ENCODE results near the gene HSF4. TPM values are rescaled to one million over a fixed set of nuclear protein-coding genes. Genes with fewer than 3 reads are reported as not detected.

Gene HSF4
- total RNA-seq, 1 experiment from 2014 or later = 17.9 TPM

DNA sequence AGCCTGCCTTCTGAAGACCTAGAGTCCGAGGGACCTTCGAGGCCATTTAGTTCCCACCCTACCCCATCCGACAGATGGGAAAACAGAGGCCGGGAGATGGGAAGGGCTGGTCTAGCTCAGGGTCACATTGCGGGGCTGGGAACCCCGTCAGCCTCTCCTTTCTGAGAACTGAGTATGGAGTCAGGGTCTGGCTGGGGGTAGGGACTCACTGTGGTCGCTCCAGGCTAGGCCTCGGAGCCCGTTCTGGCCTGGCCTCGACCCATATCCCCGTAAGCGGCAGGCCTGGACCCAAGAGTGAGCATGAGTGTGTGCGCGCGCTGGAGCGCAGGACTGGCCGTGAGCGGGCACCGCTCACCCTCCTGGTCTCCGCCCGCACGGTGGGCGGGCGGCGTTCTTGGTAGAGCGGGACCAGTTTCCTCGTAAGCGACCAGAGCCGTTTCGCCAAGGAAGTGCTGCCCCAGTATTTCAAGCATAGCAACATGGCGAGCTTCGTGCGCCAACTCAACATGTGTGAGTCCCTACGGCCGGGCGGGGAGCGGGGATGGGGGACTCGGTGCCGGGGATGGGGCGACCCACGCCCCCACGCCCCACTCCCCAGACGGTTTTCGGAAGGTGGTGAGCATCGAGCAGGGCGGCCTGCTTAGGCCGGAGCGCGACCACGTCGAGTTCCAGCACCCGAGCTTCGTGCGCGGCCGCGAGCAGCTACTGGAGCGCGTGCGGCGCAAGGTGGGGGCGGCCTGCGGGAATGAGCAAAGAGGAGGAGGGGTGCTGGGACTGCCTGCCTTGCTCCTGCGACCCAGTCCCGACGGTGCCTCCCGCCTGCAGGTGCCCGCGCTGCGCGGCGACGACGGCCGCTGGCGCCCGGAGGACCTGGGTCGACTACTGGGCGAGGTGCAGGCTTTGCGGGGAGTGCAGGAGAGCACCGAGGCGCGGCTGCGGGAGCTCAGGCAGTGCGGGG is 855 bp downstream of the HSF4 start:
- no peak for DNase-seq (ENCODE audit: low spot score)
- in situ Hi-C loops (cut with HindIII; ENCODE audit: low sequenced_read_pairs) = no loop called here

DNA sequence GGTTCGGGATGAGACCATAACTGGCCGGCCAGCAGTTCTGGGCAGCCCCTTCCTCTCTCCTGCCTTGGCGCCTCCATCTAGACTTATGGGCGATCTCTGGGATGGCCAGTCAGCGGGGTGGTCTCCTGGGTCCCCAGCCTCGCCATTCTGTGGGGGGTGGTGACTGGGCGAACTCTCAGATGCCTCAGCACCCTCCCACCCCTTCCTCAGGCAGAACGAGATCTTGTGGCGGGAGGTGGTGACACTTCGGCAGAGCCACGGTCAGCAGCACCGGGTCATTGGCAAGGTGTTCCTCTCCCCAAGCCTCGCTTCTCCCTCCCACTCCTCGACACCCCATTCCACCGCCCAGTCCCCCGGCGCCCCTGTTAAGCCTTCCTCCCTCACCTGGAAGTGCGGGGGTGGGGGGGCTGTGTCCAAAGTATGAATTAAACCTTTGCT is 1.6 kb downstream of the HSF4 start:
- DNase-seq (ENCODE audit: low spot score) = no peak
- in situ Hi-C loops (cut with HindIII; ENCODE audit: low sequenced_read_pairs) = no loop called here

GRCh38 chr16:67166598-67167168 is 2.1 kb downstream of the HSF4 start:
- DNase-seq (ENCODE audit: low spot score) = no peak
- in situ Hi-C loops (cut with HindIII; ENCODE audit: low sequenced_read_pairs) = no loop called here

- in situ Hi-C loops (cut with HindIII; ENCODE audit: low sequenced_read_pairs) = no loop called here
- no peak for DNase-seq (ENCODE audit: low spot score)
Measured at GRCh38 chr16:67167588-67167987, 3.0 kb downstream of the HSF4 start.

DNA sequence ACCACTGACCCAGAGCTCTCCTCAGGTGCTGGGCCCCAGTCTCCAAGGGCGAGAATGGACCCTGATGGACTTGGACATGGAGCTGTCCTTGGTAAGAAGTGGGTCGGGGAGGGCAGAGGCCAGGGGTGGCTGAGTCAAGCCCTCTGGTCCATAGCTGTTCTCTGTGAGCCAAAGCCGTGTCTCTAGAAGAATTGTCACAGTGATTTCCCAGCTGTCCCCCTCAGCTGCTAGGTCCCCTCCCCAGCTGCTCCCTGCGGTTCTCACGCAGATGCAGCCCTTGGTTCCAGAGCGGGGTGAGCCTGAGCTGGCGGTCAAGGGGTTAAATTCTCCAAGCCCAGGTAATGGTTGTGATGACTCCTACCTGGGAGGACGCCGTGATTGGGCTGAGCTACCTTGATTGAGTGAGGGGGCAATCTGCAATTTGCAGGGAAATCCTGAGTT is 4.5 kb downstream of the HSF4 start:
- in situ Hi-C loops (cut with HindIII; ENCODE audit: low sequenced_read_pairs) = no loop called here
- no peak for DNase-seq (ENCODE audit: low spot score)

- in situ Hi-C loops (cut with HindIII; ENCODE audit: low sequenced_read_pairs) = no loop called here
- DNase-seq (ENCODE audit: low spot score) = peak; percentile 55
Measured at GRCh38 chr16:67169642-67170167, 5.2 kb downstream of the HSF4 start.

DNA sequence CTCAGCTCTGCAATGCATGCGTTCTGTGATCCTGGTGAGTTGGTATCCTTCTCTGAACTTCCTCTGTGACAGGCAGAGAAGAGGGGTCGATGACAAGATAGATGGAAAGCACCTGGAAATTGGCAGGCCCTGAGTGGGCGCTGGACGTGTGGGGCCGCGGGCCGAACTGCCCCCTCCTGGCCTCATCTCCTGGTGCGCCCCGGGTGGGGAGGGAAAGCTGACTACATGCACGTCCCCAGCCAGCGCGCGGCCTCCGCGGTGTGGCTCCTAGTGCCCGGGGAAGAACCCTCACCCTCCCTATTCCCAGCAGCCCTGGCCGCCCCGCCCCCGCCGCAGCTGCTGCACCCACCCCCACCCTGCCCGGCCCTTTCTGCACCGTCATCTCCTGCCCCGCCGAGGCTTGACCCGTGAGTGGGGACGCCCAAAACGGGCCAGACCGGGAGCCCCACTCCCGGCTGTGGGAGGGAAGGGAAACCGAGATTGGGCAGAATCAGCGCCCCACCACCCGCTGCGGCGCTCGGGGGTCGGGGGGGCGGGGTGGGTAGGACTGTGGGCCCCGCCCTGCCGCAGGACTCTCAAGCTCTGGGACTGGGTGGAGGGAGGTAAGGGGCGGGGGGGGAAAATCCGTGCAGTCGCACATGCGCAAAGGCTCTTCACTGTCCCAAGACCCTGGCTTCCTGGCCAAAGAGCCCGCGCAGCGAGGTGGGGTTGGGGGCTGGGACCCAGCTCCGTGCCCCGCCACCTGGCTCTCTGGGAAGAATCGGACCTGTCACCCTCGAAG is 5.8 kb downstream of the HSF4 start, which contains the start of gene NOL3:
Gene NOL3 (plus strand): TSS at position 371 of the 781 bp plus-strand sequence.
- in situ Hi-C loops (cut with HindIII; ENCODE audit: low sequenced_read_pairs) = no loop called here
- no peak for DNase-seq (ENCODE audit: low spot score)

DNA sequence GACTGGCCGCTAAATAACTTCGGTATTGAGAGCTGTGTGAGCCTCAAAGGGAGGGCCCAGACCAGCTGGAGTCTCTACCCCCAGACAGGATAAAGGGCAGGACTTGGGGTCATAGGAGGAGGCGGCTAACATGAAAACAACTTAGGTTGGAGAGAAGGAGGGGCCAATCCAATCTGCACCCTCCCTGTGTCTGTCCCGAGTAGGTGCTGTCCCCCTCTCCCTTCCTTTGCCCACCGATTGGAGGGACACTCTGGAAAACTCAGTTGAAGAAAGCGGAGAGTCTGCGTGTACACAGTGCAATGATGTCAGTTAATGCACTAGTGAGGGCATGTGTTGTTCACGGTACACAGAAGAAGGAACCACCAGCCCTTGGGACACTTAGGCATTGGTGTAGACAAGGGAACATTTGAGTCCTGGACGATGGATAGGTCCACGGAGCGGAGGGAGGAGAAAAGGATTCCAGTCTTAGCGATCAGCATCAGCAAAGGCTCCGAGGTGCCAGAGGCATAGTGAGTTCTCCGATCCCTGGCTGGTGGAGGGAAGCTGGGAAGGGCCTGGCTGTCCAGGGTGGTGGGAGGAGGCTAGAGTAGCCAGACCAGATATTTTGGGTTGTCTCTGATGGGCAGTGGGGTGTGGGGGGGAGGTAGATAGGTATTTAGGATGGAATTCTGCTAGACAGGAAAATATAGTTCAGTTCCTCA is 6.6 kb downstream of the HSF4 start:
- in situ Hi-C loops (cut with HindIII; ENCODE audit: low sequenced_read_pairs) = no loop called here

DNA sequence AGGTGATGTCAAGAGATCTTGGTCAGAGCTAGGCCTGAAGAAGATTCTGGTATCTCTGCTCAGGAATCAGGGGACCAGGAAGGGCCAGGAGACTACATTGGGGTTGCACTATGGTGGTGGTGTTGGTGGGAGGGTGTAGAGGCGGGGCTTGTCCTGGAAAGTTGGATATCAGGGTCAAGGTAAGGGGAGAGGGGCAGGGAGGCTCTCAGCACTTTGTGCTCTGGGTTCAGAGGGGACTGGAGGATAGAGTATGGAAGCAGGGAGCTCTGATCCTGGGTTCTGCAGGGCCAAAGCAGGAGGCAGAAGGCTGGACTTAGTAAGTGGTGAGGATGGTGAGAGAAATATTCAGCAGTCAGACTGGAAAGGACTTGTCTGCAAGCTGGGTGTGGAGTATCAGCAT is 8.8 kb downstream of the HSF4 start:
- DNase-seq (ENCODE audit: low spot score) = no peak
- in situ Hi-C loops (cut with HindIII; ENCODE audit: low sequenced_read_pairs) = no loop called here

More for the DNA sequence above, 6.6 kb downstream of the HSF4 start:
- DNase-seq (ENCODE audit: low spot score) = no peak

DNA sequence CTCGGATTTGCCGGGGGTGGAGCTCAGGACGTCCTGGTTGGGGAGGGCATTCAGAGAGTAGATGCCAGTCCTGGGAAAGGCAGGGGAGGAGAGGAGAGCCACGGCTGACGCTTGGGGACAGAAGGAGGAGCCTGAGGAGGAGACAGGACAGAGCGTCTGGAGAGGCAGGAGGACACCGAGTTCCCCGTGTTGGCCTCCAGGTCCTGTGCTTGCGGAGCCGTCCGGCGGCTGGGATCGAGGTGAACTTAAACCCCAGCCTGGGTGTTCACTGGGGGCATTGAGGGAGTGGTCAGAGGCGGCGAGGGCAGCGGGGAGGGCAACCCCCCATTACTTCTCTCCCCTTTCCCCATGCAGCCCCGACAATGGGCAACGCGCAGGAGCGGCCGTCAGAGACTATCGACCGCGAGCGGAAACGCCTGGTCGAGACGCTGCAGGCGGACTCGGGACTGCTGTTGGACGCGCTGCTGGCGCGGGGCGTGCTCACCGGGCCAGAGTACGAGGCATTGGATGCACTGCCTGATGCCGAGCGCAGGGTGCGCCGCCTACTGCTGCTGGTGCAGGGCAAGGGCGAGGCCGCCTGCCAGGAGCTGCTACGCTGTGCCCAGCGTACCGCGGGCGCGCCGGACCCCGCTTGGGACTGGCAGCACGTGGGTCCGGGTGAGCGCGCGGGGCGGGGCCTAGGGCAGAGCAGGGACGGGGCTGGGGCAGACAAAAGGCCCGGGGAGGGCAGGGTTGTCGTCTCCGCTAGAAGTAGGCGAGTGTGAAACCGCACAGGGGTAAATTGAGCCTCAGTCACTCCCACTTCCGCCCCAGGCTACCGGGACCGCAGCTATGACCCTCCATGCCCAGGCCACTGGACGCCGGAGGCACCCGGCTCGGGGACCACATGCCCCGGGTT is 9.5 kb downstream of the HSF4 start:
- in situ Hi-C loops (cut with HindIII; ENCODE audit: low sequenced_read_pairs) = no loop called here
- DNase-seq (ENCODE audit: low spot score) = peak; percentile 96

DNA sequence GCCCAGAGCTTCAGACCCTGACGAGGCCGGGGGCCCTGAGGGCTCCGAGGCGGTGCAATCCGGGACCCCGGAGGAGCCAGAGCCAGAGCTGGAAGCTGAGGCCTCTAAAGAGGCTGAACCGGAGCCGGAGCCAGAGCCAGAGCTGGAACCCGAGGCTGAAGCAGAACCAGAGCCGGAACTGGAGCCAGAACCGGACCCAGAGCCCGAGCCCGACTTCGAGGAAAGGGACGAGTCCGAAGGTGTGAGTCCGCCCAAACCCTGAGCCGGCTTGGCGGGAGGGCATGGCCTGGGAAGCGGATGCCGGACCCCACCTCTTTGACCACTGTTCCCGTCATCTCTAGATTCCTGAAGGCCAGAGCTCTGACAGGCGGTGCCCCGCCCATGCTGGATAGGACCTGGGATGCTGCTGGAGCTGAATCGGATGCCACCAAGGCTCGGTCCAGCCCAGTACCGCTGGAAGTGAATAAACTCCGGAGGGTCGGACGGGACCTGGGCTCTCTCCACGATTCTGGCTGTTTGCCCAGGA is 10.2 kb downstream of the HSF4 start:
- in situ Hi-C loops (cut with HindIII; ENCODE audit: low sequenced_read_pairs) = no loop called here
- no peak for DNase-seq (ENCODE audit: low spot score)

GRCh38 chr16:67176662-67177061 is 12.1 kb downstream of the HSF4 start:
- in situ Hi-C loops (cut with HindIII; ENCODE audit: low sequenced_read_pairs) = no loop called here
- no peak for DNase-seq (ENCODE audit: low spot score)

GRCh38 chr16:67177743-67178699 is 13.5 kb downstream of the HSF4 start:
- peak; percentile 83 for DNase-seq (ENCODE audit: low spot score)

DNA sequence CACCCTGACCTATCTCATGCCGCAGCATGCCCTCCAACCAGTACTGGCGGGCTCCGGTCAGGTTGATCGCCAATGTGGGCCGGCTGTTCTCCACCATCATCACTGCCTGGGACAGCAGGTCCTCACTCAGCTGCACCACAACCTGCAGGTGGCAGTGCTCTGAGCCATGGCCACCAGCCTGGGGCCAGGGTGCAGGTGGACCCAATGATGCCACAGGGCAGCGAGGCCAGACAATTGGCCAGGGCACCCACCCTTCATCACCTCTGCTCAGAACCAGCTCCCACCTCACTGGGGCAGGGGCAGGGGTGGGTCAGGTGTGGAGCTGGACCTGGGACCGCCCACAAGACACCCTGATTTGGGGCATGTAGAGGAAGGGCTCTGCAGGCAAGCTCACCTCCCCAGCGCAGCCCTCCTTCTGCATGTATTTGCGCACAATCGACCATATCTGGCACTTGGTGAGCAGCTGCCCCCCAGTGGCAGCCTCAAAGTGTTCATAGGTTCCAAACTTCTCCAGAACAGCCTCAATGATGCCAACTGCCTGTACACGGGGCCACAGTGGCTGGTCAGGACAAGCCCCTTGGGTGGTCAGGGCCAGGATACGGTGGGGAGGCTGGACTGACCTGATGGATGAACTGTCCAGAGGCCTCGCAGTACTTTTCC is 15.0 kb downstream of the HSF4 start:
- no peak for DNase-seq (ENCODE audit: low spot score)
- in situ Hi-C loops (cut with HindIII; ENCODE audit: low sequenced_read_pairs) = no loop called here

More at GRCh38 chr16:67177743-67178699, 13.5 kb downstream of the HSF4 start:
- in situ Hi-C loops (cut with HindIII; ENCODE audit: low sequenced_read_pairs) = no loop called here

DNA sequence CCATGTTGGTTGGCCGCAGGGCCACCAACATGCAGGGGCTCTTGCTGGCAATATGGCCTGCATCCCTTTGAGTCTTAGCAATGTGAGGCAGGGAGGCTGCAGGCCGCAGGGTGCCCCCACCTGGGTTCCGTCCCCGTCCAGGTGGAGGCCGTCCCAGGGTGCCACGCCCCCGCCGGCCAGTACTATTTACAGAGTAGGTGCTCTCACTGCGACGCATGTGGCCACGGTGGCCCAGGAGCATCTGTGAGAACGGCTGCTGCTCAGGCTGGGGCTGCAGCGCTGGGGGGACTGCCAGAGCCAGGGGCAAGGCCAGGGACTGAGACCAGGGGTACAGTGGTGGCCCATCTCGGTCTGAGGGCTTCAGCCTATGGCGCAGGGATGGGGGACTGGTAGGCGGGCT is 15.6 kb downstream of the HSF4 start:
- no peak for DNase-seq (ENCODE audit: low spot score)
- in situ Hi-C loops (cut with HindIII; ENCODE audit: low sequenced_read_pairs) = no loop called here

GRCh38 chr16:67181346-67181745 is 16.8 kb downstream of the HSF4 start:
- in situ Hi-C loops (cut with HindIII; ENCODE audit: low sequenced_read_pairs) = no loop called here

More at GRCh38 chr16:67181346-67181745, 16.8 kb downstream of the HSF4 start:
- DNase-seq (ENCODE audit: low spot score) = peak; percentile 56
